Fibroblast of mammary gland (primary cell): ENCODE results near the gene MYH13.

Experiments used
- DNase-seq: peaks from one replicate; pipeline ENCODE4 v3.0.0-alpha.2; 2010; ENCODE audit warnings: low read depth
- H3K4me3 ChIP-seq: 2 replicates; pipeline ENCODE4 v1.5.1; 2011; ENCODE audit warnings: low read depth, mild to moderate bottlenecking, low read length, moderate library complexity; ENCODE audit not compliant: control insufficient read depth
- TF ChIP-seq, protein P1 (sequence below): conservative IDR thresholded peaks from 2 replicates; pipeline ENCODE4 v1.5.1; 2011; ENCODE audit warnings: low read depth, low read length, inconsistent platforms; ENCODE audit not compliant: control insufficient read depth, insufficient read depth

The MYH13 gene

DNA sequence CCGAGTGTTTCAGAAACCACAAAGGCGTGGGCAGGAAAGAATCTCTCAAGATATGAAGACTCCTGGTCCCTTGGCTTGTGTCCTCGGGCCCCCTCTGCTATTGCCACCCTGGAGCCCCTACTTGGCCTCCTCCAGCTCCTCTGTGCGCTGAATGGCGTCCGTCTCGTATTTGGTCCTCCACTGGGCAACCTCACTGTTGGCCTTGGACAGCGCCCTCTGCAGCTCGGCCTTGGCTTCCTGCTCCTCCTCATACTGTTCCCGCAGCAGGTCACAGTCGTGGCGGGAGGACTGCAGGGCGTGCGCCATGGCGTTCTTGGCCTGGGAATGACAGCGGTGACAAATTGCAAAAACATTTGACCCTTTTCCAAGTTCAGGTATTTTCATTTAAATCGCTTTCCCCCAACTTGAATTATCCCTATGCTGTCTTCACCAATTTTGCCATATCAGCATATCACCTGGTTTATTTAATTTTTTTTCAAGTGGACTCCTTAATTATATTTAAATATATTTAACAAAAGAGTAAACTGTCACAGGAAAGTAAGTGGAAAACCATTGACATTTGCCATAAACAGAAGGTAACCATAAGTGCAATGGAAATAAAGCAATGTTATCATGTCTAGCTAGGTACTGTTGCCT is 59.7 kb downstream of the MYH13 start:
- TF ChIP-seq, protein P1, sequence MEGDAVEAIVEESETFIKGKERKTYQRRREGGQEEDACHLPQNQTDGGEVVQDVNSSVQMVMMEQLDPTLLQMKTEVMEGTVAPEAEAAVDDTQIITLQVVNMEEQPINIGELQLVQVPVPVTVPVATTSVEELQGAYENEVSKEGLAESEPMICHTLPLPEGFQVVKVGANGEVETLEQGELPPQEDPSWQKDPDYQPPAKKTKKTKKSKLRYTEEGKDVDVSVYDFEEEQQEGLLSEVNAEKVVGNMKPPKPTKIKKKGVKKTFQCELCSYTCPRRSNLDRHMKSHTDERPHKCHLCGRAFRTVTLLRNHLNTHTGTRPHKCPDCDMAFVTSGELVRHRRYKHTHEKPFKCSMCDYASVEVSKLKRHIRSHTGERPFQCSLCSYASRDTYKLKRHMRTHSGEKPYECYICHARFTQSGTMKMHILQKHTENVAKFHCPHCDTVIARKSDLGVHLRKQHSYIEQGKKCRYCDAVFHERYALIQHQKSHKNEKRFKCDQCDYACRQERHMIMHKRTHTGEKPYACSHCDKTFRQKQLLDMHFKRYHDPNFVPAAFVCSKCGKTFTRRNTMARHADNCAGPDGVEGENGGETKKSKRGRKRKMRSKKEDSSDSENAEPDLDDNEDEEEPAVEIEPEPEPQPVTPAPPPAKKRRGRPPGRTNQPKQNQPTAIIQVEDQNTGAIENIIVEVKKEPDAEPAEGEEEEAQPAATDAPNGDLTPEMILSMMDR: no peak
- no peak for DNase-seq
- H3K4me3 ChIP-seq: no peak overlapping the region

DNA sequence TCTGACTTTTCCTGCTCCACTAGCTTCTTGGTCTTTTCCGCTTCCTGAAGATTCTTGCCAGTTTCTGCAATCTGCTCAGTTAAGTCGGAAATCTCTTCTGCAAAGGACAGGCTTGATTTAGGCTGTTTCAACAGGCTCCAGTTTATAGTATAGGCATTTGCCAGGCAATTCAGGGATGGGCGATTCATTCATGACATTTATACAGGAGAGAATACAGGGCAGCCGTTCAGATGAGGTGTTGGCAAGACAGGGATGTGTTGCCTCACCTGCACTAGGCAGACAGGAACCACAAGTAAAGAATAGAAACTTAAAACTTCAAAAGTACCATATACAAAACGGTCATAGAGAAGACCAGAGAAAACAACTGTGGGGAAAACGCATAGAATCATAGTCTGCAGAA is 61.7 kb downstream of the MYH13 start:
- no peak for DNase-seq
- TF ChIP-seq, protein P1: no peak
- H3K4me3 ChIP-seq: no peak overlapping the region

DNA sequence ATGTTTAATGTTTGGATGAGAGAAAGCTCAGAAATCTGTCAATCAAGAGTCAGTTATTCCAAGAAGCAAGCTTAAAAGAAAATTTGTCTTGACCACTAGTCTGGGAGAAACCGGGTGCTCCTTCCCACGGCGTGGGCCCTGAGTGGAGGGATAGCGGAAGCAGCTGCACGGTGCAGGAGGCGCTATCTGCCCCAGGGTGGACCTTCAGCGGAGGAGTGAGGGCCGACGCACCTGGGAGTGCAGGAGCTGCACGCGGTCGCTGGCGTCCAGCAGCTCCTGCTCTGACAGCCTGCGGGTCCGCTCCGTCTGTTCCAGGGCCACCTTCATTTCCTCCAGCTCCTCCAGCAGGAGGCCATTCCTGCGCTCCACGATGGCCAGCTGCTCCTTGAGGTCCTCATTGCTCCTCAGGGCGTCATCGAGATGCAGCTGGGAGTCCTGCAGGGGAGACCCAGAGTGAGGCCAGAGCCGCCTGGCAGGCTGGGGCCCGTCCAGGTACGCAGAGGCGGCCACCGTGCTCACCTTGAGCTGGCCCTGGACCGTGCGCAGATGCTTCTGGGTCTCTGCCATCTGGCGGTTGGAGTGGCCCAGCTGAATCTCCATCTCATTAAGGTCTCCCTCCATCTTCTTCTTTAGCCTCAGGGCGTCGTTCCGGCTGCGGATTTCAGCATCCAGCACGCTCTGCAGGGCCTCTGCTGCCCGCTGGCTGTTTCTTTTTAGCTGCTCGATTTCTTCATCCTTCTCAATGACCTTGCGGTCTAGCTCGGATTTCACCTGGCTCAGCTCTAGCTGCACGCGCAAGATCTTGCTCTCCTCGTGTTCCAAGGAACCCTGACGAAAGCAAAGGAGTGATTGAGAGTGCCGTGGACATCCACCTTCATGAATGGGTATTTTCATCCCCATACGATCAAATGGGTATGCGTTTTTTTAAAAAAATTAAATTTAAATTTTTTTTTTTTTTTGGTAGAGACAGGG is 63.5 kb downstream of the MYH13 start:
- TF ChIP-seq, protein P1: no peak
- H3K4me3 ChIP-seq: no peak overlapping the region
- DNase-seq: no peak

DNA sequence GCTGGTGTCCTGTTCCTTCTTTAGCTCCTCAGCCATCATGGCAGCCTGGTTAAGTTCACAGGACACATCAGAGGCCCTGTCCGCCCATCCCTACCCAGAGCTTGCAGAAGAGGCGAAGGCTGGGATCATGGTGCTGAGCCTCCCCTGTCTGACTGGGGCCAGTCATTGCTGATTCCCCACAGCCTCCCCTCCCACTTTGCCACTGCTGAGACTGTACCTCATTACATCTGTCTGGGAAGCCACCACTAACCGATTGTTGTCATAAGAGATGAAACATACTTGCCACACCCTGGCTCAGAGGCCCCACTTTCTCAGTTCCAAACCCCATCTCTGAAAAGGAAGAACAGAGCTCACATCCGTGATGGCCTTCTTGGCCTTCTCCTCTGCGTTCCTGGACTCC is 66.2 kb downstream of the MYH13 start:
- TF ChIP-seq, protein P1: no peak
- DNase-seq: no peak
- H3K4me3 ChIP-seq: no peak overlapping the region

DNA sequence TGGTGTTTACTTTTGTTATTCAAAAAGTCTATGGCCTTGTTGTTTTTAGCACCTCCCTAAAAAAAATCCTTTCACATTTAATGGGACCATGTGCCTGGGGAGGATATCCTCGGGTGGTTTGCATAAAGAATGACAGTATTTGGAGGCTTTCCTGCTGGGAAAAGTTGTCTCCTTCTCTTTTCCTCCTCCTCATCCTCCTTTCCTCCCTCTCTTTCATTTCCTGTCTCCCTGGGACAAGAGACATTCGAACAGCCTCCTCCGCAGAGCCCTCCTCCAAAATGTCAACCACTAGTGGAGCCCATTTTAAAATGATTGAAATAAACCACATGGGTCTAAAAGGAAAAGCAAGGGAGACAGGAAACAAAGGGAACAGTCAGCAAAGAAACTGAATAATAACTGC is 67.4 kb downstream of the MYH13 start:
- TF ChIP-seq, protein P1: no peak

DNA sequence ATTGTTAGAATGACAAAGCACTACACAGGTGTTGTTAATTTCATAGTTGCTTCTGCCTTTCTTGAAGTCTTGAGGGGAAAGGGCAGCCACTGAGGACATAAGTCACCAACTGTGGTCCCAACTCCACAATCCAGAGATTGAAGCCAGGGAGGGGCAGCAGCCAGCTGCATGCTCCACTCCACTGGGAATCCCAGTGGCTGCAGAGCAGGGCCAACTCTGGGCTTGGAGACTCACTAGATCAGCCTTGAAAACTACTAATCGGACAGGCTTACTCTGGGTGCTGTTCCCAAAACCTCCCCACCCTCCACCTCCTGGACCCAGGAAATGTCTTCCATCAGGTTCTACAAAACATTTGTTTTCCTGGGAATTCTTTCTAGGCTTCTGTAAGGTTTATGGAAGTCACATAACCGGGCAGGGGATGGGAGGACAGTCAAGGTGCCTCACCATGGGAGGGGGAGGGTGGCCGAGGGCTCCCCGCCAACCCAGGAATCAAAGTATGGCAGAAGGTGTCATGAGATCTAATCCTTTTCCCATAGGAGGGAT is 68.0 kb downstream of the MYH13 start:
- TF ChIP-seq, protein P1: no peak
- no peak overlapping the region for H3K4me3 ChIP-seq
- DNase-seq: no peak

More for the DNA sequence above, 67.4 kb downstream of the MYH13 start:
- H3K4me3 ChIP-seq: no peak overlapping the region
- no peak for DNase-seq
